Measurements from ENCODE around the gene RAB10. TPM values are rescaled to one million over a fixed set of nuclear protein-coding genes. Genes with fewer than 3 reads are reported as not detected.
"Not testable (repeated sequence)": the region's sequence is repeated elsewhere in the genome, so short reads cannot be mapped to it uniquely, and the experiment has no call there.

RAB10 gene
- total RNA-seq, 2 experiments from 2014 or later, result 88.0 to 89.7 TPM

DNA sequence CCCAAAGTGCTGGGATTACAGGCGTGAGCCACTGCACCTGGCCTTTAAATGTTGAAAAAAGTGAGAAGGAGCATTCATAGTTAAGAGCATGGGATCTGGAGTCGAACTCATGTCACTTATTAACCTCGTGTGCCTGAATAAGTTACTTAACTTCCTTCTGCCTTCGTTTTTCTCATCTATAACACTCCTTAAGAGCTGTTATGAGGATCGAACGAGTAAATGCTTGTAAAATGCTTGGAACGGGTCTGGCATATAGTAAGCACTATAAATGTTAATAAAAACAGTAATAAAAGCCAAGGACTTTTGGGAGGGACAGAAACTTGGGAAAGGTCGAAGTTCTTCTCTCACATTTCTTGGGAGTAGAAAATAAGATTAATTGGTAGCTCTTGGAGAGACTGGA lies 40.8 kb downstream of the RAB10 start:
- Mint-ChIP-seq H3K4me3 (no peak overlapping the region), H3K27me3 (no peaks in the 10 kb centered on the region), H3K27ac (no peak overlapping the region), H3K36me3 (peaks cover 19% of the 10 kb centered on the region), H3K9me3 (peaks cover 4% of the 10 kb centered on the region), H3K4me1 (peaks cover 21% of the 10 kb centered on the region)
- POLR2A ChIA-PET, result no interaction called here
- ATAC-seq (ENCODE audit: low read depth) (no peak), DNase-seq (no peak)

- Mint-ChIP-seq H3K4me1 (peaks cover 16% of the 10 kb centered on the region), H3K27ac (no peak overlapping the region)
Measured at GRCh38 chr2:26075173-26075572, 41.3 kb downstream of the RAB10 start.

DNA sequence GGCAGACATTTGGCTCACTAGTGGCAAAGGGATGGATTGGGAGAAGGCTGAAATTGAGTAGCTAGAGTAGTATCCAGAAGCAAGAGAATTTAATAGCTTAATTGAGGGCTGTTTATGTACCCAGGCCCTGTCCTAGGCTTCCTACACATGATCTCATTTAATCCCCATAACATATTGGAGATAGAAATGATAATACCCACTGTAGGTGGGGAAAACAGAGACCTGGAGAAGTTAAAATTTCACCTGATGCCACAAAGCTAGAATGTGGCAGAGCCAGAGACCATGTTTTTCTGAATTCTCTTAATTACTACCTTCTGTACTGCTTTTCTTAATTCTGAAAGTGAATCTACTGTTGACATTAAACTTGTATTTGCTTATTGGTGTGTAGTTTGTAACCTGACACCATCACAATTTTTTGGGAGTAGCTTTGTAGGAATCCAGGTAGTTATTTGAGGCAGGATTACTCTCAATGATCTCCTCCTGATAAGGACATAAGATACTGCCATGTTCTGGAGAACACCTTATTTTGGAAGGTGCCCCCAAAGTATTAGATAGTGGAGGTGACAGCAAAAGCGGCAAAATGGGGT lies 42.2 kb downstream of the RAB10 start:
- no peaks in the 10 kb centered on the region for H3K27me3 Mint-ChIP-seq
- H3K36me3 Mint-ChIP-seq, result peaks cover 29% of the 10 kb centered on the region
- POLR2A ChIA-PET, result no interaction called here

More at GRCh38 chr2:26075173-26075572, 41.3 kb downstream of the RAB10 start:
- ATAC-seq (ENCODE audit: low read depth) (no peak), DNase-seq (no peak)
- Mint-ChIP-seq H3K36me3 (peaks cover 20% of the 10 kb centered on the region), H3K27me3 (no peaks in the 10 kb centered on the region), H3K9me3 (peaks cover 7% of the 10 kb centered on the region), H3K4me3 (no peak overlapping the region)
- POLR2A ChIA-PET, result no interaction called here

GRCh38 chr2:26077291-26077690 lies 43.4 kb downstream of the RAB10 start:
- H3K4me3 Mint-ChIP-seq, result no peak overlapping the region
- no peak overlapping the region for H3K27ac Mint-ChIP-seq
- H3K27me3 Mint-ChIP-seq, result no peaks in the 10 kb centered on the region
- peaks cover 37% of the 10 kb centered on the region for H3K36me3 Mint-ChIP-seq
- POLR2A ChIA-PET, result no interaction called here
- ATAC-seq (ENCODE audit: low read depth), result no peak
- peaks cover 12% of the 10 kb centered on the region for H3K4me1 Mint-ChIP-seq
- H3K9me3 Mint-ChIP-seq, result peaks cover 16% of the 10 kb centered on the region
- DNase-seq, result no peak

More for the DNA sequence above, 42.2 kb downstream of the RAB10 start:
- no peak overlapping the region for H3K4me3 Mint-ChIP-seq
- DNase-seq (no peak), ATAC-seq (ENCODE audit: low read depth) (no peak)
- peaks cover 12% of the 10 kb centered on the region for H3K4me1 Mint-ChIP-seq
- no peak overlapping the region for H3K27ac Mint-ChIP-seq
- peaks cover 14% of the 10 kb centered on the region for H3K9me3 Mint-ChIP-seq

GRCh38 chr2:26078939-26079338 lies 45.1 kb downstream of the RAB10 start:
- Mint-ChIP-seq H3K27ac (no peak overlapping the region), H3K9me3 (peaks cover 16% of the 10 kb centered on the region), H3K4me3 (no peak overlapping the region), H3K4me1 (peaks cover 9% of the 10 kb centered on the region), H3K27me3 (no peaks in the 10 kb centered on the region), H3K36me3 (peaks cover 44% of the 10 kb centered on the region)
- DNase-seq (no peak), ATAC-seq (ENCODE audit: low read depth) (no peak)
- POLR2A ChIA-PET, result interaction anchor here (1.5 kb wide), 1 partner anchor 9 kb away, joined by 3 read pairs; no protein-coding TSS in a partner anchor

DNA sequence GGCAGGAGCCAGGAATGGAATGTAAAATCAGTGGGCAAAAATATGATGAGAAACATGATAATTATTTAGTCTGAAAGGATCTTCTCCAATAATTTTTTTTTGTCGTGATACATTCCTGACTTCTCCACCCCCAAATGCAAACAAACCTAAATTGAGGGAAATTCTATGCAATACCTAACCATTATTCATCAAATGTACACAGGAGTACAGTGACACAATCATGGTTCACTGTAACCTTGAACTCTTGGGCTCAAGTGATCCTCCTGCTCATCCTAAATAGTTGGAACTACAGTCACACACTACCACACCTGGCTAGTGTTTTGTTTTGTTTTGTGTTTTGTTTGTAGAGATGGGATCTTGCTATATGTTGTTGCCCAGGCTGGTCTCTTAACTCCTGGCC lies 46.5 kb downstream of the RAB10 start:
- no peak for DNase-seq
- POLR2A ChIA-PET, result interaction anchor here (0.7 kb wide), 1 partner anchor 28 kb away, joined by 10 read pairs; no protein-coding TSS in a partner anchor
- H3K9me3 Mint-ChIP-seq, result peaks cover 16% of the 10 kb centered on the region
- ATAC-seq (ENCODE audit: low read depth), result no peak
- peaks cover 9% of the 10 kb centered on the region for H3K4me1 Mint-ChIP-seq
- no peaks in the 10 kb centered on the region for H3K27me3 Mint-ChIP-seq
- H3K4me3 Mint-ChIP-seq, result no peak overlapping the region
- H3K36me3 Mint-ChIP-seq, result peaks cover 48% of the 10 kb centered on the region
- H3K27ac Mint-ChIP-seq, result no peak overlapping the region

GRCh38 chr2:26080925-26081324 lies 47.0 kb downstream of the RAB10 start:
- H3K9me3 Mint-ChIP-seq, result peaks cover 16% of the 10 kb centered on the region
- H3K4me1 Mint-ChIP-seq; H3K27me3 Mint-ChIP-seq; DNase-seq; H3K4me3 Mint-ChIP-seq; ATAC-seq (ENCODE audit: low read depth); POLR2A ChIA-PET; H3K27ac Mint-ChIP-seq: not testable (repeated sequence)
- peaks cover 48% of the 10 kb centered on the region for H3K36me3 Mint-ChIP-seq

- POLR2A ChIA-PET, result no interaction called here
- H3K4me3 Mint-ChIP-seq, result no peak overlapping the region
- peaks cover 50% of the 10 kb centered on the region for H3K36me3 Mint-ChIP-seq
- peaks cover 13% of the 10 kb centered on the region for H3K4me1 Mint-ChIP-seq
- DNase-seq (no peak), ATAC-seq (ENCODE audit: low read depth) (no peak)
- H3K9me3 Mint-ChIP-seq, result peaks cover 16% of the 10 kb centered on the region
- H3K27me3 Mint-ChIP-seq, result no peaks in the 10 kb centered on the region
- no peak overlapping the region for H3K27ac Mint-ChIP-seq
Measured at GRCh38 chr2:26081556-26081955, 47.7 kb downstream of the RAB10 start.

GRCh38 chr2:26086155-26086637 lies 52.3 kb downstream of the RAB10 start:
- POLR2A ChIA-PET, result no interaction called here
- ATAC-seq (ENCODE audit: low read depth), result no peak
- peak overlapping the region; percentile 57 for H3K27ac Mint-ChIP-seq
- no peak for DNase-seq
- H3K27me3 Mint-ChIP-seq, result no peaks in the 10 kb centered on the region
- peaks cover 22% of the 10 kb centered on the region for H3K36me3 Mint-ChIP-seq
- H3K4me1 Mint-ChIP-seq, result peaks cover 17% of the 10 kb centered on the region
- peak overlapping the region; percentile 26 for H3K4me3 Mint-ChIP-seq
- H3K9me3 Mint-ChIP-seq, result peaks cover under 1% of the 10 kb centered on the region

DNA sequence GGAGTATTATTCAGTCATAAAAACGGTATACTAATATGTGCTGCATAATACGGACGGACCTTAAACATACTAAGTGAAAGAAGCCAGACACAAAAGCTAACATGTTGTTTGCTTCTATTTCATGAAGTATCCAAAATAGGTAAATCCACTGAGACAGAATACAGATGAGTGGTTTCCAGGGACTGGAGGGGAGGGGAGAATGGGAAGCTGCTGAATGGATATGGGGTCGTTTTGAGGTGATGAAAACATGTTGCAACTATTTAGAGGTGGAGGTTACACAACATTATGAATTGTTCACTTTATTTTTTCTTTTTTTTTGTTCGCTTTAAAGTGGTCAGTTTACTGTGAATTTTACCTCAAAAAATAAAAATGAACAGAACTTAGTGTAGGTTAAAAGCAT lies 52.9 kb downstream of the RAB10 start:
- Mint-ChIP-seq H3K4me3 (no peak overlapping the region), H3K27ac (no peak overlapping the region), H3K27me3 (no peaks in the 10 kb centered on the region), H3K9me3 (no peaks in the 10 kb centered on the region), H3K36me3 (peaks cover 22% of the 10 kb centered on the region), H3K4me1 (peaks cover 19% of the 10 kb centered on the region)
- ATAC-seq (ENCODE audit: low read depth), result no peak
- POLR2A ChIA-PET, result no interaction called here
- DNase-seq, result no peak

- Mint-ChIP-seq H3K36me3 (peaks cover 19% of the 10 kb centered on the region), H3K27ac (no peak overlapping the region), H3K9me3 (no peaks in the 10 kb centered on the region), H3K4me3 (no peak overlapping the region), H3K4me1 (peaks cover 25% of the 10 kb centered on the region), H3K27me3 (no peaks in the 10 kb centered on the region)
- POLR2A ChIA-PET, result interaction anchor here (0.8 kb wide), 1 partner anchor 96 kb away, joined by 3 read pairs; no protein-coding TSS in a partner anchor
- ATAC-seq (ENCODE audit: low read depth) (peak; percentile 61), DNase-seq (no peak)
Measured at GRCh38 chr2:26088038-26088643, 54.3 kb downstream of the RAB10 start.

DNA sequence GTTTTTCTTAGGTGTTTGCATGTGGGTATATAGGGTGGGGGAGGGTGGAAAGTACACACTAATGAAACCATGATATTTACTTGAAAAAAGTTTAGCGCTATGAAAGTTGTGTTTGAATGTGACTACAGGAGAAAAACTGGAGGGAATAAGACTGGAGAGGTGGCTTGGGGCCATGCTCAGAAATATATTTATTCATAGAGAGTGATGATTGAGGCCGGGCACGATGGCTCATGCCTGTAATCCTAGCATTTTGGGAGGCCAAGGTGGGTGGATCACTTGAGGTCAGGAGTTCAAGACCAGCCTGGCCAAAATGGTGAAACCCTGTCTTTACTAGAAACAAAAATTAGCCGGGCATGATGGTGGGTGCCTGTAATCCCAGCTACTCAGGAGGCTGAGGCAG lies 55.0 kb downstream of the RAB10 start:
- H3K27ac Mint-ChIP-seq; H3K27me3 Mint-ChIP-seq; ATAC-seq (ENCODE audit: low read depth); H3K4me3 Mint-ChIP-seq; H3K9me3 Mint-ChIP-seq; DNase-seq; POLR2A ChIA-PET: not testable (repeated sequence)
- Mint-ChIP-seq H3K4me1 (peaks cover 24% of the 10 kb centered on the region), H3K36me3 (peaks cover 20% of the 10 kb centered on the region)

DNA sequence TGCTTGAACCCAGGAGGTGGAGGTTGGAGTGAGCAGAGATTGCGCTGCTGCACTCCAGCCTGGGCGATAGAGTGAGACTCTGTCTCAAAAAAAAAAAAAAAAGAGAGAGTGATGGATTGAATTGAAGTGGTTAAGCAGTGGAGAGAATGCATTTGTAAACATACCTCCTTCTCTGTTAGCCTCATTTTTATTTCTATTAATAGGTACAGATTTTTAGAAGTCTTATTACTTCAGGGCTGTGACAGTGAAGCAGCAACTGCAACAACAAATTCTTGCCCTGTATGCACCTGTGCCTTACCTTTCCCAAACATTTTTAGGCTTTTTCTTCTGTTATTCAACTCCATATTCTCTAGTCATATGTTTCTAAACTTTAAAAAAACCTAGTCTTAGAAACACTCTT lies 55.5 kb downstream of the RAB10 start:
- Mint-ChIP-seq H3K9me3 (no peaks in the 10 kb centered on the region), H3K27me3 (no peaks in the 10 kb centered on the region), H3K36me3 (peaks cover 19% of the 10 kb centered on the region), H3K4me3 (no peak overlapping the region), H3K4me1 (peaks cover 22% of the 10 kb centered on the region), H3K27ac (no peak overlapping the region)
- ATAC-seq (ENCODE audit: low read depth), result no peak
- no peak for DNase-seq
- POLR2A ChIA-PET, result no interaction called here

DNA sequence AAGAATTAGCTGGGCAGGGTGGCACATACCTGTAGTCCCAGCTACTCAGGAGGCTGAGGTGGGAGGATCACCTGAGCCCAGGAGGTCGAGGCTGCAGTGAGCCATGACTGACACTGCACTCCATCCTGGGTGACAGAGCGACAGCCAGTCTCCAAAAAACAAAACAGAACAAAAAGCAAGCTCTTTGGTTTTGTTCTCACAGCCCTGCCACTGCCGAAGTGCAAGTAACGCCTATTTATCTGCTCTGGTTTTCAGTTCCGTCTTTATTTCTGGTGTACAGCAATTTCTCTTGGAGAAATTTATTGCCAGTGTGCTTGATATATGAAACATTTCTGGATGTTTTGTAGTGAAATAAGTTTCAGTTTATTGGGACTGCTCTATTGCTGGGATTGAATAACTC lies 61.9 kb downstream of the RAB10 start:
- H3K27me3 Mint-ChIP-seq, result no peaks in the 10 kb centered on the region

More for the DNA sequence above, 61.9 kb downstream of the RAB10 start:
- DNase-seq (no peak), ATAC-seq (ENCODE audit: low read depth) (no peak)
- Mint-ChIP-seq H3K27ac (no peak overlapping the region), H3K9me3 (no peaks in the 10 kb centered on the region), H3K36me3 (peaks cover 19% of the 10 kb centered on the region), H3K4me3 (no peak overlapping the region), H3K4me1 (peaks cover 13% of the 10 kb centered on the region)
- POLR2A ChIA-PET, result no interaction called here

All from activated naive CD8-positive, alpha-beta T cell treated with anti-CD3 and anti-CD28 coated beads, Interleukin-2, amount 10 ng/mL, durations not matched to agents 7 days and 5 days (primary cell).